Right hindlimb (tissue), 1 donor: ENCODE measurements around the gene SLC12A8.

Experiments used
- DNase-seq: peaks from one replicate; pipeline ENCODE4 v3.0.0-alpha.2; 2018

Gene SLC12A8

DNA sequence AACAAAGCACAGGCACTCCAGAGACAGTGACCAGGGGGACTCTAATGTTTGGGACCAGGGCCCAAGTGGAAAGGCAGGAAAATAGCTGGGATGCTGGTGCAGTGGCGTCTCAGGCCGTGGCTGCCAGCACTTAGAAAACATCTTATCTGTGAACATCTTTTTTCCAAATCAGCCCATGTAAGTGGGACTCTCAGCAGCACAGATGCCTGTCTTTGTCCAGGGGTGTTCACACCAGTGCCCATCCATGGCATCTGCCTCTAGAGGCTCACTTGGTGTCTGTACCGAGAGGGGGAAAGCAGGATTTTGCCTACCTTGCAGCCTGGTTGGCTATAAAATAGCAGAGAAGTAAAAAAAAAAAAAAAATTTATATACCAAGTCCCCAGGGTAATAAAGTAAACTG is 26.7 kb downstream of the SLC12A8 start:
- no peak for DNase-seq

DNA sequence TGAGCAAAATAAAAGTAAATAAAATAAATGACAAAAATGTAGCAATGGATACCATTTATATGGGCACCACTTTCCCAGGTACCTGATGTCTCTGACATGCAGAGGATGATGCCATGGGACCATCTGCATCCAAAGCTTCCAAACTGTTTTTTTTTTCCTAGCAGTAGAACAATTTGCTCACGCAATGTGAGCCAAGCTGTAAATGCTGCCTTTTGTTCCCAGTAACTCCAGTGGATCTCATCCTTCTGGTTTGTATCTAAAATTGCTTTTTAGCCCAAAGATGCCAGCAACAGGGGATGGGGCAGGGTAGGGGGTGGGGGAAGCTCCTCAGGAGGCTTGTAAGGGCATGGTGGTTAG is 32.7 kb downstream of the SLC12A8 start:
- DNase-seq: no peak

DNA sequence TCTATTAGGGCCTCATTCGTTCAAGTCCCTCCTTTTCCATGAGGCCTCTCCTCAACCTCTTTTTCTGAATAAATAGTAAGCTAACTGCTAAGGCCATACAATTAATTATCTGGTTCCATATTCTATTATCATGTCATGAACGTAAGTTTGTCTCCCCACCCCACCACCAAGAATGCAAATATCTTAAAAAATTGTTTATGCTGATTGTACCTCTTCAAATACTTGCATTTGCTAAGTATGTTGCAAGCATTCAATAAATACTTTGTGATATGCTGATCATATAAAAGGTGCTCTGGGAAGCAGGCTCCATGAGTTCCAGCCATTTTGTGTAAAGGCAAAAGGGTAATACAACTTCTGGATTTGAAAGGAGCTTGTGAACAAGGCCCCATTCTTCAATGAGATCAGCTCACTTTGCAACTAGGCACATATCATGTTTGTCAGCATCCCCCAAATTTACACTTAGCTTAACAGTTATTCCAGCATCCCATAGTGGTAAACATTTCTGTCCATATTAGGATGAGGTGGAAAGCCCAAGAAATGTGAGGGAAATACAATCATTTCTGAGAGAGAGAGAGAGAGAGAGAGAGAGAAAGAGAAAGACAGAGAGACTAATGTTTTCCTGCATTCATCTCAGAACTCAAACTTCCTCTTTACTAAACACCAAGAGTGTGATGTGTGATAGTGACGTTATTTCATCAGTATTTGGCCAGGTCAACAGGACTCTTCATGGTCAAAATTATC is 33.2 kb downstream of the SLC12A8 start:
- no peak for DNase-seq

DNA sequence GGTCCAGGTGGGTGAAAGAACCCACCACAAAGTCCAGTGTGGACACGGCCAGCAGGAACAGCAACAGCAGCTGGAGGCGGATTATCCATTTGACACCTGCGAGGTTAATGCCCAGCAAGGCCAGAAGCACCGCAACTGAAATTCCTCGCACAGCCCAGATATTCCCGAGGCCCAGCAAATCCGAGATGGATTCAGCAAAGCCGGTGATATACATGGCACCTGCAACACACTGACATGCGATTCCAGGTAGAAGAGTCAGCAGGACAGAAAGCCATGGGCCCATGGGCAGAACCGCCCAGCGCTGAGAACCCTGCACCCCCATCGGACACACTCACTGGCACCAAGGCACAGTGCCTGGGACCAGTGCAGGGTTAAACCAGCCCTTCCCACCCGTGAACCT is 34.8 kb downstream of the SLC12A8 start:
- no peak for DNase-seq

DNA sequence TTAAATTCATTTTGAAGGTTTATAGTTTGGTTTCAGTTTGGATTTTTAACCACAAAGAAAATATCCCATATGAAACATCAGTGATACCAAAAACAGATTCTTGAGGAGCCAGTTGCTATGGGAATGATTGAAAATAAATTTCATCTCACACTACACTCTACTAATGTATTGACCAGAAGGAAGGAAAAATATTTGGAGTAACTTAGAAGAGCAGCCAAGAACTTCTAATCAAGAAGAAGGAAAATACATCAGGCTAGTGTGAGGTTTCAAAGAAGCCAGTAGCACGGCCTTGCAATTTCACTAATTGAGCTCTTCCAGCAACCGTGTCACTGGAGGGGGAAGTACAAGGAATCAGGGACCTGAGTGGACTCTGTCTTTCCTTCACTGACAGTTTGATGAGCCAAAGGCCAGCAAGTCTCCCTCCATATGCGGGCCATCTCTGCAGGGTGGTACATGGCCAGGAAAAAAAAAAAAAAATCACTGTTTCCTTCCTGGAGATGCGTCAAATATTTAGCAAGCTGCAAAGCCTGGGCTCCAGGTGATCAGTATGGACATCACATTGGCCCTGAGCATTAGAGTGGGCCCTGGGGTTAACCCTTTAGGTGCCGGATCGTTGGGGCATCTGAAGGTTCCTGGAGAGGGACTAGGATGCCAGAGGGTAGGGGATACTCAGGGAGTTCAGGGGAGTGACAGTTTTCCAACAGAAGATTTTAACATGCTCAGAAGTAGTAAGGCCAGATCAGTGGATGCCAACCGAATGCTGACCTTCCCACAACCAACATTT is 37.1 kb downstream of the SLC12A8 start:
- peak; percentile 48 for DNase-seq

DNA sequence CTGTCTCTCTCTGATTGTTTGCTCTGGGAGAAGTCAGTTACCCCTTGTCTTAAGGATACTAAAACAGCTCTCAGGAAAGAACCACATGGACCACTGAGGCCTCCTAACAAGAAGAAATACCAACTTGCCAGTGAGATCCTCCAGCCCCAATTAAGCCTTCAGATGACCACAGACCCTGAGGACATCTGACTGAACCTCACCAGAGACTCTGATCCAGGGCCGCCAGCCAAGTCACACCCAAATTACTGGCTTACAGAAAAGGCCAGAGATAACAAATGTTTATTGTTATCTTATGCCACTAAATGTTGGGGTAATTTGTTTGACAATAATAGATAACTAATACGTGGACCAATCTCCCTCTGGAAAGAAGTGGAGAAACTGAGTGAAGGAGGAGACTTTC is 40.2 kb downstream of the SLC12A8 start:
- DNase-seq: no peak

DNA sequence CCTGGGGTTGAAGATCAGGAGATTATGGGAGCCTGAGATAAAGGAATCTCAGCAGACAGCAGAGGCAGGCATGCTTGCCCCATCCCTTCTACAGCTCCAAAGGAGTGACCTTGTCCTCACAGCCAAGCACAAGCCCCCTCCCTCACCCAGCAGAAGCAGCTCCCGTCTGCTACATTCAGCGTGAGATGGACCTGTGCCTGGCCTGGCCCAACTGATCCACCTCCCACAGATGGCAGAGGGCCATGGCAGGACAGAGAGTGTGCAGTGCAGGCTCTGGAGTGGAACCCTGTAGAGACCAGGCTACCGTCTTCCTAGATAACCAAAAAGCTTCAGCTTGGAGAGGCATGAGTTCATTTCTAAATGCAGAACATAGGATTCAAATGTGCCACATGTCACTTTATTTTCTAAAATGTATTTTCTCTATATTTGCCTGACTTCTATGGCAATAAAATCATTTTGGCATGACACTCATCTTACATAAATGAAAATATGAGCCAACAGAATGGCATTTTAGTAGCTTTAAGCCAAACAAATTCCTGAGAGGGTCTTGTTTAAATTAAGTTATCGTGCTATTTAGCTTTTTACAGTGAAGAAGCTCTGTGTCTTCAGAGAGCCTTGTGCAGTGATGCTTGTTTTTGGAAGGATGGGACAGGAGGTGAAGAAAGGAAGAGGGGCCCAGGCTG is 43.7 kb downstream of the SLC12A8 start:
- no peak for DNase-seq

DNA sequence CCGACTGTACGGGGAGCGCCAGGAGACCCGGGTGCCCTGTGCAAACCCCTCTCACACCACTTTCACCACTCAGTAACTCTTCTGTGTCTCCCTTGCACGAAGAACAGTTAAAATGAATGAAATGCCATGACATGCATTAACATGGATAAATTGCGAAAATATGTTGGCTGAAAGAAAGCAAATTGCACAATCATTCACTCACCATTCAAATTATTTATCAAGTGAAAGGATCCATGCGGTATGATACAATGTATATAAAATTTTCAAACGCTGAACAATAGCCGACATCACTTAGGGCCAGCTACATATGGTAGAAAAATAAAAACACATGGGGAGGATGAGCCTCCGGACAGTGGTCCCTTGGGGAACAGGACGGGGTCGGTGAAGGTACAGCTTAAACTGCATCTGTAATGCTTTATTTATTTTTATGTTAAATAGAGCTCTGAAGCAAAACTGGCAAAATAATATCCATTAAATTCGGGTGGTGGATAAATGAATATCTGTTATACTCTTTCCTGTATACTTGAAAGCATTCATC is 45.9 kb downstream of the SLC12A8 start:
- no peak for DNase-seq

DNA sequence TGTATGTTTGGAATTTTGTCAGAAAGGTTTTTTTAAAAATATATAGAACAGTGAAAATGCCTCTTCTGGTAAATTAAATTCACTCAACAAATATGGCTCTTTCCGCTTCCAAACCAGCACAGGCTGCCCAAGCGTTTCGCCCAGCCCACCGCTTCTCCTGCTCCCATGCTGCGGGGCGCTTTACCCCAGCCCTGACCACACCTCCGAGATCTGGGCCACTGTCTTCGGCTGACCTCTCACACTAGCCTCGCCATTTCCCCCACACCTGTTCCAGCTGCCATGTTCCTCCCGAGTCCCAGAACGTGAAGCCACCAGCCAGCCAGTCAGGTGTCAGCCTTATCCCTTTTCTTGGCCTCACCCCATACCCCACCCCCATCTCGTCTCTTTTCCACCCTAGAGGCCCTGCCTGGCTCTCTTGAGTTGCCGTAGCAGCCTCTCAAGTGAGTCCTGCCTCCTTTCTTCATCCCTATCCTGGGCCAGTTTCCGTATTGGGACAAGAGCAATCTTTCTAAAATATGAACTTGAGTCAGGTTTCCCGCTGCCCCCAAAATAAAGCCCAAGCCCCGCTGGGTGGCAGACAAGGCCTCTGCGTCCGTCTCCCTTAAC is 46.5 kb downstream of the SLC12A8 start:
- no peak for DNase-seq

DNA sequence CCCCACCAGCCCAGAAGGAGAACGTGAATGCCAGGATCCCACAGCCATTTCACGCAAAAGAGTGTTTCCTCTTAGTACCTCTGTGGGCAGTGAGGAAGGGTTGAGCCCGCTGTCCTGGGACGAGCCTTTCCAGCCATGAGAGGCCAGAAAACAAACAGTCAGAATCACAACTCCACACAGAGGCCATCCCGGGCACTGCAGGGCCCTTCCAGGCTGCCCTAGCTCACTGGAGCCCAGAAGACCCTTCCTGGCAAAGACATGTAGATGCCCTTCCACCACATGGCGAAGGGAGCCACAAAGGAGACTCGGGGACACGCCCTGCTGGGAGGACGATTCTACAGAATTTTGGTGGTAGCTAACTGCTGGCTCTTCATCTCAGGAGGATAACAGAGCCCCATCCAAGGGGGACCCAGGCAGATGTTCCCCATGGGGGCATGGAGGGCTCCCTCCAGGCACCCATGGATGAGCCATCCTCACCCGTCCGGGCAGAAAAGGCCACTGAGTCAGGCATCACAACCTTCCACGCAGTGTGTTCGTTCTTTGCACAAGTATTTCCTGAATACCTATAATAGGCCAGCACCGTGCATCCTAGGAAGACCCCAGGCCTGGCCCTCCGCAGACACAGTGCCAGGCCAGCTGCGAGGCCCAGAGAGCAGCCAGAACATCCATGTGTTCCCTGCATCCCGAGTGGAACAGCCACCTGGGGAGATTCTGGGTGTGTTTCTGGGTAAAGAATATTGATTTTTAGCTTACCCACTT is 47.2 kb downstream of the SLC12A8 start:
- DNase-seq: peak; percentile 52

DNA sequence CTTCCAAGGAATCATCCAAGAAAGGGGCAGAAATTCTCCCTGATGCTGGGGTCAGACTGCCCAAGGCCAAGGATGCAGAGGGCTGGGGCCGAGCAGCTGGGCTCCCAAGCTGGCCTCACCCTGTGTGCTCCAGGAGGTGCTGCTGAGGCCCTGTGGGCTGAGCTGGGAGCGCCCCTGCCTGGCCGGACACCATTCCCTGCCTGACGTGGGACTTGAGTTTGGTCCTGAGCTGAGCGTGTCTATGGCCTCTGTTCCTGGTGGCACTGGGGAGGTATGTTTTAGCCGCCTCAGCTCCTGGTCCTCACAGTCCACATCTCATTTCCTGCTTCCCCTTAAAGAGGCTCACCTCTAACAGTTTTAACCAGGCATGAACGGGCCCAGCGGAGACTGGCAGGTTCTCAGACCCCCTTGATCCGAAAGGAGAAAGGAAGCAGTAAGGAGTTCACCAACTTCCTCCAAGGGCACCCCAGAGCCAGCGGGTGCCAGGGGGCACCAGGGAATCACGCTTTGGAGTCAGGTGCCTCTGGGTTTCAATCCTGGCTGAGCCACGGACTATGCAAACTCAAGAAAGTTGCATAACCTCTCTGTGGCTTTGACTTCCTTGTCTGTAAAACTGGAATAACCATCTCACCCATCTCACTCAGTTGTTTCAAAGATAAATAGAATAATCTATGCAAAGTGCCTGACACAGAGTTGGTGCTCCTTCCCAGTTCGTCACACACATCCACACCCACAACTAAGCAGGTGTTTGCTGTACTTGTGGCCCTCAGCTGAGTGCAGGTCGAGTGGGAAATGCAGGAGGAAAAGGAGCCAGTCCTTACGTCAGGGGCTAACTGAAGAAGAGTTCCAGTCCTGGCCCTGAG is 48.6 kb downstream of the SLC12A8 start:
- DNase-seq: no peak

DNA sequence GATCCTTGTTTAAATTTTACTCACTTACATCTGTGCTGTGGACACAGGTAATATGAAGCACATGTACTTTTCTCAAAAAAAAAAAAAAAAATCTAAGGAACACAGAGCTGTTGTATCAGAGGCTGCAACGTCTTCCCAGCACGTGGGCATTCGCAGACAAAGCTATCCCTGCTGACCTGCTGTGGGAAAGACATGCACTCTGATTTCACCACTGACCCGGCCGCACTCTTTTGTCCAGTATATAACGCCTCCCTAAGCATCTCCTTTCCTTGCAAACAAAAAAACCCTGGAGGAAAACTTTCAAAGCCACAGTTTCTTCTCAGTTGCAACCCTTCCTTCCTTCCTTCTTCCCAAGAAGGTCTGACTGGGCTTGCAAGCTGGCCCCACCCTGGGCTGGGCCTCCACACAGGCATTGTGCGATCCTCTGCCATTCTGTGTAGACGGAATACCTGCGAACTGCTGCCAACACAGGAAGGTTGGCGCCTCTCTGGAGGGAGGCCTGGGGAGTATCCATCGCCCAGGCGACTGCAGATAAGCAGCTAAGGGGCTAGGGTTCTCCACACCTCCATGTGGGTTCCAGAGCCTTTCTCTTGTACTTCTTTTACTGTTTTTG is 50.8 kb downstream of the SLC12A8 start:
- no peak for DNase-seq

DNA sequence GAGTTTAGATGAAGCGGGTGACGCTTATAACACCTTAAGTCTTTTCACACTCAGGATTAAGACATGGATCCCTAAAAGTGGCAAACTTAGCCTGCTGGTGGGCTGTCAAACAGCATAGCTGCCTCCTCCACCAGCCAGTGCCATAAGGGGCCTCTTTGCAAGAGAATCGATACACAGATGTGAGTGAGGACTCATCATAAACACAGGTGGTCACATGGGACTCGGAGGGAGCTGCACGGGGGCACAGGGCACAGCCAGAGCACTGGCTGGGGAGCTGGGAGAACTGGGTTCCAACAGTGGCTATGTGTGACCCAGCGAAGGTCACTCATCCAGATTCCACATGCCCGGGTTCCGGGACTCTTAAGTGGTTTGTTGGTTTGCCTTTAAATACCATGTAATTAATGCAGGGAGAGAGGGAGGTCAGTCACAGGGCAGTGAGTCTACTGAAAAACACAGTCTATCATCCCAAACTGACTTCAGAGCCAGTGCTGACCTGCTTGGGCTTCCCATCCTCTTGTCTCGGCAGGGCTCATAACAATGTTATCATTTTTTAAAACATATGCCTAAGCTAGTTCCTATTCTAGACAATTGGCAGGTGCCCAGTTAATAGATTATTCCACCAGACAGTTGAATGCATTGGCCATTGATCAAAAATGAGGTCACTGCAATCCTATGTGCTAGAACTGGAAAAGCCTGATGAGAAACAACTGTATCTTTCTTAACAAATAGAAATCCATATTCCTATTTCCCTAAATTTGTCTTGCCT is 51.8 kb downstream of the SLC12A8 start:
- peak; percentile 66 for DNase-seq

DNA sequence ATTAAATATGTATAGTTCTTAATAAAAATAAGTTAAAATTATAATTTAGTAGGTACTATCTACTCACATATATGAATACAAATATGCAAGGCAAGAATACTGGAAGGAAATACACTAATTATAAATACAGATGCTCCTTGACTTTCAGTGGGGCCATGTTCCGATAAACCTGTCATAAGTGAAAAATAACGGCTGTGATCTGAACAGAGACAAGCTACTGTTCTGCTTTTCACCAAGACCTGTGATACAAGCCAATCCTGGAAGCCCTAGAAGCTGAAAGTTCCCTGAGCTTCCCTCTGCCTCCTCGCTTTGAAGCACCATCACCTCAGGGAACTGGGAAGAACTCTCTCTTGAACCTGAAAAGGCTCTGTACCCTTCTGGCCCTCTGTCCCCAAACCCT is 55.4 kb downstream of the SLC12A8 start:
- no peak for DNase-seq

DNA sequence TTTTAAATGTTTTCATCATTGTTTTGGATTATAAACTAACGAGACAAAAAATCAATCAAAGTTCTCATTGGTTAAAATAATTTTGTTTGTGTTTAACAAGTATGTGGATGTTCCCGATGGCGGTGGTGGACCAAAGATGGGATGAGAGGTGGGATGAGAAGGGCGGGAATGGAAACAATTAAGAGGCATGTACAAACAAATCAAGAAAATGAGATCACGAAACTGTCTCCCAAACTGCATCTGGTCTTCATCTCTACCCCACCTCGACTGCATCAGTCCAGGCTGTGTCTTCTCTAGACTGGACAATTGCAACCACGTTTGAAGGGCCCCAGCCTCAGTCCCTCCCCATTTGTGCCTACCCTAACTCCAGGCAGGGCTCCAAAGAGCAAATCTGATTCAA is 56.1 kb downstream of the SLC12A8 start:
- DNase-seq: no peak

DNA sequence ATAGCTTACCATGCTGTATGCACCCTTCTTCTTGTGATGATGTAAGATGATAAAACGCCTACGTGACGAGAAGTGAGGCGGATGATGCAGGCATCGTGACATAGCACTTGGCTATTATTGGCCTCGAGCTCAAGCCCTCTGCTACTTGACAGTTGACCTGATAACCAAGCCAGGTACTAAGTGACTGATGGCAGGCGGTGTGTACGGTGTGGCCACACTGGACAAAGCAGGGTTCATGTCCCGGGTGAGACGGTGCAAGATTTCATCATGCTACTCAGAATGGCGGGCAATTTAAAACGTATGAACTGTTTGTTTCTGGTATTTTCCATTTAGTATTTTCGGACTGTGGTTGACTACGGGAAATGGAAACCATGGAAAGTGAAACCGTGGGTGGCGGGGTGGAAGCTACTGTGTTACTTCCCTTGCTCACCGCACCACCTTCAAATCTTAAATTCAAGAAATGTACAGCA is 57.7 kb downstream of the SLC12A8 start:
- no peak for DNase-seq

DNA sequence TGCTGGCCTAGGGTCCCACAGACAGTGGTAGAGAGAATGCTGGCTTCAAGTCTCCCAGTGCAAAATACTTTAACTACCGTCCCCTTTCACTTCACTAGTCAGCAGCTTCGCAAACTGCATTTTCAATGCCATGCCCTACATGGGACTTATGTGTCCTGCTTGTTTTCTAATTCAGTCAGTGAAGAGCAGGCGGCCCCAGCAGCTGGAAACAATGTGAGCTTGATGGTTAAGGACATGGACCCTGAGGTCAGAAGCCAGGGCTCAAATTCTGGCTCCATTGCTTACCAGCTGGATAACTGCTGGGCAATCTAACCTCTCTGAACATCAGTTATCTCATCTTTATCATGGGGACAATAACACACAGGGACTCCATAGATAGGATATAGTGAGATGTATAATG is 58.4 kb downstream of the SLC12A8 start:
- no peak for DNase-seq

DNA sequence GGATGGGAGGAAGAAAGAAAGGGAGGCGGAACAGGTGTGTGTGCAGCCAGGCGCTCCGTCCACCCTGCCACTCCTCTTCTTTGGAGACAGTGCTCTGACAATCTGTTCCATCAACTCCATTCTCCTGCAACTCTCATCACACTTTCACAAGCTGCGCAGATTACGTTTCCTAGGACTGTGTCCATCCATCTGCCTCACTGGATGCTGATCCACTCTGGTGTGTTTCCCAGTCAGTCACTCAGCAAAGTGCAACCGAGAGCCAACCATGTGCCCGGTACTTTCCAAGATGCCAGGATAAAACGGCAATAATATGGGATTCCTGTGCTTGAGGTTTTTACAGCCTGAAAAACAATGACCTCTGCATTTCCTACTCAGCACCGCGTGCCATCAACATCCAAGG is 59.6 kb downstream of the SLC12A8 start:
- no peak for DNase-seq

DNA sequence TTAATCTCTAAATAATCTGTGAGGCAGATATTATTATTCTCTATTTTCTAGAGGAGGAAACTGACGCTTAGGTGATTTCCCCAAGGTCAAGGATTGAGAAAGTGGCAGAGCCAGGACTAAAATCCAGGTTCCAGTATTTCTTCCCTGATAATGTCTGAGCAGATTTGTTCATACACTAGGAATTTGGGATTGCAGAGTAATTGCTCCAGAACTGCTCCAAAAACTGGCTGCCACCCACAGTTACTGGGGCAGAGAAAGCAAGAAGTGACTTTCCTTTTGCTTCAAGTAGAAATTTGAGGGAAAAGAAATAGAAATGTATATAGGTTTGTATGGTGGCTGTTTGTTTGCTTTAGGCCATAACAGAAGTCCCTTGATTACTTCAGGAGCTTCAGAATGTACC is 60.6 kb downstream of the SLC12A8 start:
- no peak for DNase-seq

DNA sequence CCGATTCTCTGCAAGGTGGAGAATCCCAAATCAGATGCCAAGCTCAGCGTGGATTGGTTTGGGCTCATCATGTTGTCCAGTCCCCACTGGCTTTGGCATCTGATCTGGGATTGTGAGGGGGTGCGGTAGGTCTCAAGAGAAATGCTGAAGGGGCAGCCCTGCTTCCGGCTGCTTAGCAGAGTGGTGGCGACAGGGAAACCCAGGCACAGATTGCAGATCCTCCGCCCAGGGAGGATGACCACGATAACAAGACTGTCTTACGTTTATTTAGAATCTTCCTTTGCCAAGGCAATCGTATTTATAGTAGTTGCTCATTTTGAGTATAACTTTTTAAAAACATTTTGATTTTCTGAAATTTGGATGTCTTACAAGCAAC is 61.1 kb downstream of the SLC12A8 start:
- no peak for DNase-seq
